Panc1 (cell line): ENCODE measurements around the gene CTDP1. TPM values are rescaled to one million over a fixed set of nuclear protein-coding genes. Genes with fewer than 3 reads are reported as not detected.

Experiments
- ATAC-seq: fragments of 200-7000 bp; cut with Tn5 transposase; 2 replicates; pipeline ENCODE4 v1.9.1; 2020; ENCODE audit warnings: mild to moderate bottlenecking, moderate library complexity
- BruUV-seq: library from RNA; stranded (reverse); fragments of 400-500 nt; replicated peaks from 2 replicates; lab custom pipeline; 2021; lab: Mats Ljungman, UMichigan
- CTCF ChIA-PET: fragments of 300-600 bp; sonication (Branson Sonifier 250); formaldehyde crosslinking; loops from one replicate; lab custom pipeline; 2022; ENCODE audit warnings: antibody characterized with exemption; lab: Charles Lee
- POLR2A ChIA-PET: fragments of 300-600 bp; sonication (Branson Sonifier 250); formaldehyde crosslinking; loops from one replicate; lab custom pipeline; 2022; ENCODE audit warnings: antibody characterized with exemption; lab: Charles Lee
- DNase-seq: peaks from one replicate; pipeline ENCODE4 v3.0.0-alpha.2; 2010; ENCODE audit warnings: low read depth, low spot score
- H3K27ac ChIP-seq: 2 replicates; pipeline ENCODE4 v1.5.1; 2011; ENCODE audit warnings: mild to moderate bottlenecking, low read length, inconsistent platforms
- H3K27me3 ChIP-seq: fragments of 200-500 bp; sonication (Bioruptor generic); 2 replicates; pipeline ENCODE4 v1.6.0; 2014; ENCODE audit warnings: low read length, inconsistent platforms; ENCODE audit not compliant: control insufficient read depth, insufficient read depth
- H3K36me3 ChIP-seq: fragments of 200-500 bp; sonication (Bioruptor generic); 2 replicates; pipeline ENCODE4 v1.5.1; 2014; ENCODE audit warnings: inconsistent platforms, mild to moderate bottlenecking, low read length, moderate library complexity; ENCODE audit not compliant: control insufficient read depth, insufficient read depth
- H3K4me1 ChIP-seq: 2 replicates; pipeline ENCODE4 v1.5.1; 2011; ENCODE audit warnings: inconsistent platforms, mild to moderate bottlenecking, low read length, moderate library complexity; ENCODE audit not compliant: control insufficient read depth, insufficient read depth
- H3K4me3 ChIP-seq, 2 experiments: 2 replicates each; pipeline ENCODE4 v1.5.1; 2011 to 2012; ENCODE audit warnings: low read depth in 2 of 2, low read length in 2 of 2, mild to moderate bottlenecking in 2 of 2, inconsistent platforms in 1 of 2, moderate library complexity in 1 of 2
- H3K9me3 ChIP-seq: fragments of 200-500 bp; sonication (Bioruptor generic); 2 replicates; pipeline ENCODE4 v1.5.1; 2014; ENCODE audit warnings: low read depth, mild to moderate bottlenecking, inconsistent platforms, low read length, moderate library complexity; ENCODE audit not compliant: control insufficient read depth, insufficient read depth
- CTCF ChIP-seq: fragments of 450-650 bp; IDR thresholded peaks from 2 replicates; pipeline ENCODE4 v1.5.1; 2017; ENCODE audit warnings: mild to moderate bottlenecking
- POLR2AphosphoS5 ChIP-seq: IDR thresholded peaks from 2 replicates; pipeline ENCODE4 v1.6.1; 2012; ENCODE audit warnings: mild to moderate bottlenecking, low read depth, low read length, moderate library complexity
- REST ChIP-seq, 2 experiments: IDR thresholded peaks; 2 replicates each; pipeline ENCODE4 v1.6.1; 2011 to 2012; ENCODE audit warnings: low read depth in 2 of 2, control low read depth in 1 of 2, low read length in 1 of 2, mild to moderate bottlenecking in 1 of 2, moderate library complexity in 1 of 2; ENCODE audit not compliant: insufficient read depth in 1 of 2
- SIN3A ChIP-seq: IDR thresholded peaks from 2 replicates; pipeline ENCODE4 v1.6.1; 2012; ENCODE audit warnings: low read depth, mild to moderate bottlenecking, low read length, moderate library complexity, borderline replicate concordance; ENCODE audit not compliant: insufficient read depth
- TCF7L2 ChIP-seq: IDR thresholded peaks from 2 replicates; pipeline ENCODE4 v1.6.1; 2011; ENCODE audit warnings: mild to moderate bottlenecking, low read depth, low read length, inconsistent platforms
- in situ Hi-C: cut with HindIII; loops from 2 replicates; pipeline ENCODE4 v1.10.0; 2016; ENCODE audit warnings: low sequenced_read_pairs, low pct_unique_long_range_greater_than_20kb
- intact Hi-C: fragments of 100-400 bp; cut with micrococcal nuclease; formaldehyde crosslinking; loops from one replicate; pipeline ENCODE4 v1.10.0; 2022; ENCODE audit not compliant: unreplicated experiment
- total RNA-seq: library from RNA; stranded (reverse); gene quantifications from one replicate; pipeline ENCODE4 v1.2.1, GENCODE V29; 2021; ENCODE audit not compliant: unreplicated experiment

CTDP1 gene
- total RNA-seq, 1 experiment from 2014 or later = 52.8 TPM

- in situ Hi-C loops (no loop called here), intact Hi-C loops (no loop called here)
- peaks cover 28% of the 10 kb centered on the region for H3K27me3 ChIP-seq
- no peak for DNase-seq
- peaks cover 7% of the 10 kb centered on the region for H3K9me3 ChIP-seq
- CTCF ChIA-PET = no interaction called here
- H3K36me3 ChIP-seq = no peaks in the 10 kb centered on the region
- POLR2A ChIA-PET = no interaction called here
- no peak for TF ChIP-seq REST (IDR thresholded peaks at IDR 0.05; ENCODE audit: insufficient read depth in 1 of 2, low read depth in 2 of 2, low read length in 1 of 2)
- TF ChIP-seq POLR2AphosphoS5 = no peak
- TF ChIP-seq TCF7L2 = no peak
- TF ChIP-seq SIN3A = no peak
- TF ChIP-seq CTCF = no peak
- BruUV-seq = no TSS peak
- H3K27ac ChIP-seq = no peak overlapping the region
- ATAC-seq = no peak
- H3K4me1 ChIP-seq = no peaks in the 10 kb centered on the region
- no peak overlapping the region for H3K4me3 ChIP-seq
Observed at GRCh38 chr18:79768745-79769144, 89.1 kb downstream of the CTDP1 start.

- Histone ChIP-seq H3K27me3 (peaks cover 37% of the 10 kb centered on the region), H3K4me1 (no peaks in the 10 kb centered on the region), H3K9me3 (peaks cover 7% of the 10 kb centered on the region), H3K4me3 (no peak overlapping the region), H3K27ac (no peak overlapping the region), H3K36me3 (no peaks in the 10 kb centered on the region)
- DNase-seq (no peak), ATAC-seq (no peak)
- POLR2A ChIA-PET = no interaction called here
- intact Hi-C loops = no loop called here
- CTCF ChIA-PET = no interaction called here
- TF ChIP-seq CTCF = no peak
- no peak for TF ChIP-seq POLR2AphosphoS5
- TF ChIP-seq REST (IDR thresholded peaks at IDR 0.05; ENCODE audit: insufficient read depth in 1 of 2, low read depth in 2 of 2, low read length in 1 of 2) = no peak
- BruUV-seq = no TSS peak
- in situ Hi-C loops = no loop called here
Observed at GRCh38 chr18:79769698-79770500, 90.3 kb downstream of the CTDP1 start.
